Activated CD4-positive, alpha-beta memory T cell treated with anti-CD3 and anti-CD28 coated beads, Interleukin-2, amount 10 ng/mL, durations not matched to agents 7 days and 5 days (primary cell): ENCODE measurements around the gene KSR2. TPM values are rescaled to one million over a fixed set of nuclear protein-coding genes. Genes with fewer than 3 reads are reported as not detected.
"Not testable (repeated sequence)": the region's sequence is repeated elsewhere in the genome, so short reads cannot be mapped to it uniquely, and the experiment has no call there.

Experiments used
- CTCF ChIA-PET: fragments of 350-600 bp; sonication (Branson Sonifier 250); formaldehyde crosslinking; loops from one replicate; lab custom pipeline; 2021; ENCODE audit warnings: antibody characterized with exemption, inconsistent platforms; lab: Charles Lee
- POLR2A ChIA-PET: fragments of 350-600 bp; sonication (Branson Sonifier 250); formaldehyde crosslinking; loops from one replicate; lab custom pipeline; 2021; ENCODE audit warnings: antibody characterized with exemption; lab: Charles Lee
- DNase-seq: peaks from one replicate; pipeline ENCODE4 v3.0.0-alpha.2; 2020
- H3K27ac Mint-ChIP-seq: one replicate; pipeline ENCODE4 v1.8.0; 2021; ENCODE audit warnings: mild to moderate bottlenecking, mixed read lengths
- H3K27me3 Mint-ChIP-seq: one replicate; pipeline ENCODE4 v1.8.0; 2021; ENCODE audit warnings: mixed read lengths
- H3K36me3 Mint-ChIP-seq: one replicate; pipeline ENCODE4 v1.8.0; 2021; ENCODE audit warnings: low read depth, mixed read lengths
- H3K4me1 Mint-ChIP-seq: one replicate; pipeline ENCODE4 v1.8.0; 2021; ENCODE audit warnings: mixed read lengths
- H3K4me3 Mint-ChIP-seq: one replicate; pipeline ENCODE4 v1.8.0; 2021; ENCODE audit warnings: mild to moderate bottlenecking, mixed read lengths
- H3K9me3 Mint-ChIP-seq: one replicate; pipeline ENCODE4 v1.8.0; 2021; ENCODE audit warnings: mixed read lengths
- total RNA-seq, 2 experiments: library from RNA; stranded (reverse); gene quantifications; one replicate each; pipeline ENCODE4 v1.2.3, GENCODE V29; 2021

Gene KSR2
- total RNA-seq, 2 experiments from 2014 or later = not detected

GRCh38 chr12:117733549-117733805 is 235.3 kb downstream of the KSR2 start:
- H3K4me1 Mint-ChIP-seq = no peaks in the 10 kb centered on the region
- ChIA-PET POLR2A (no interaction called here), CTCF (no interaction called here)
- no peak for DNase-seq
- peaks cover 9% of the 10 kb centered on the region for H3K9me3 Mint-ChIP-seq
- H3K27ac Mint-ChIP-seq = no peak overlapping the region
- no peaks in the 10 kb centered on the region for H3K27me3 Mint-ChIP-seq
- no peaks in the 10 kb centered on the region for H3K36me3 Mint-ChIP-seq
- H3K4me3 Mint-ChIP-seq = no peak overlapping the region

- H3K9me3 Mint-ChIP-seq = peaks cover 9% of the 10 kb centered on the region
- H3K36me3 Mint-ChIP-seq = no peaks in the 10 kb centered on the region
- H3K4me1 Mint-ChIP-seq = no peaks in the 10 kb centered on the region
- H3K4me3 Mint-ChIP-seq = no peak overlapping the region
- no peak for DNase-seq
- H3K27ac Mint-ChIP-seq = no peak overlapping the region
- POLR2A ChIA-PET = no interaction called here
- CTCF ChIA-PET = no interaction called here
- H3K27me3 Mint-ChIP-seq = no peaks in the 10 kb centered on the region
Observed at GRCh38 chr12:117732761-117733548, 235.8 kb downstream of the KSR2 start.

DNA sequence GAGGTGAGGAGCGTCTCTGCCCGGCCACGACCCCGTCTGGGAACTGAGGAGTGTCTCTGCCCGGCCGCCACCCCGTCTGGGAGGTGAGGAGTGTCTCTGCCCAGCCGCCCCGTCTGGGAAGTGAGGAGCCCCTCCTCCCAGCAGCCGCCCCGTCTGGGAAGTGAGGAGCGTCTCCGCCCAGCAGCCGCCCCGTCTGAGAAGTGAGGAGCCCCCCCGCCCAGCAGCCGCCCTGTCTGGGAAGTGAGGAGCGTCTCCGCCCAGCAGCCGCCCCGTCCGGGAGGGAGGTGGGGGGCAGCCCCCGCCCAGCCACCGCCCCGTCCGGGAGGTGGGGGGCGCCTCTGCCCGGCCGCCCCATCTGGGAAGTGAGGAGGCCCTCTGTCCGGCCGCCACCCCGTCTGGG is 237.7 kb downstream of the KSR2 start:
- POLR2A ChIA-PET, H3K4me3 Mint-ChIP-seq, H3K4me1 Mint-ChIP-seq, H3K27ac Mint-ChIP-seq, H3K27me3 Mint-ChIP-seq, H3K36me3 Mint-ChIP-seq, CTCF ChIA-PET, H3K9me3 Mint-ChIP-seq, DNase-seq: not testable (repeated sequence)

GRCh38 chr12:117727301-117727700 is 241.5 kb downstream of the KSR2 start:
- Mint-ChIP-seq H3K4me3 (no peak overlapping the region), H3K27me3 (no peaks in the 10 kb centered on the region), H3K36me3 (no peaks in the 10 kb centered on the region), H3K9me3 (peaks cover 3% of the 10 kb centered on the region), H3K27ac (no peak overlapping the region), H3K4me1 (no peaks in the 10 kb centered on the region)
- ChIA-PET POLR2A (no interaction called here), CTCF (no interaction called here)
- DNase-seq = no peak

- ChIA-PET CTCF (no interaction called here), POLR2A (no interaction called here)
- no peak overlapping the region for H3K27ac Mint-ChIP-seq
- H3K9me3 Mint-ChIP-seq = peaks cover 3% of the 10 kb centered on the region
- DNase-seq = no peak
- no peaks in the 10 kb centered on the region for H3K4me1 Mint-ChIP-seq
- no peak overlapping the region for H3K4me3 Mint-ChIP-seq
- H3K36me3 Mint-ChIP-seq = no peaks in the 10 kb centered on the region
- H3K27me3 Mint-ChIP-seq = no peaks in the 10 kb centered on the region
Observed at GRCh38 chr12:117724543-117724942, 244.2 kb downstream of the KSR2 start.

DNA sequence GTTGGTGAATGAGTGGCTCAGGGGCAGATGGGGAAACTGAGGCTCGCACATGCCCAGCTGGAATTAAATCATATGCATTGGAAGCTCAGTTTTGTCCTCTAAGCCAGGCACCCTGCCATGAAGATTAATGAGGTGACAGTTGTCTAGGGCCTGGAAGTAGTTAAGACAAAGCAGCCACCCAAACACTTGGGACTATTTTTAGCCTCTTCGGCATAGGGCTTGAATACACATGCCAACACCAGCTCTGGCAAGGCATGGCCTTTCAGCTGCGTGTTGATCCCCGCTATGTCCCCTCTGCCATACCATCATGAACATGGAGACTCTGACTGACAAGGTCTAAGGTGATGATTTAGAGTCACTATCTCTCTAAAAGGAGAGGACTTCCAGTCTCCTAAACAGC is 250.2 kb downstream of the KSR2 start:
- no peak overlapping the region for H3K27ac Mint-ChIP-seq
- CTCF ChIA-PET = interaction anchor here (0.6 kb wide), 1 partner anchor 1883 kb away, joined by 4 read pairs; no protein-coding TSS in a partner anchor
- no peaks in the 10 kb centered on the region for H3K36me3 Mint-ChIP-seq
- H3K27me3 Mint-ChIP-seq = no peaks in the 10 kb centered on the region
- H3K9me3 Mint-ChIP-seq = no peaks in the 10 kb centered on the region
- no peak overlapping the region for H3K4me3 Mint-ChIP-seq
- POLR2A ChIA-PET = no interaction called here
- no peak for DNase-seq
- no peaks in the 10 kb centered on the region for H3K4me1 Mint-ChIP-seq

- Mint-ChIP-seq H3K4me3 (no peak overlapping the region), H3K9me3 (no peaks in the 10 kb centered on the region), H3K4me1 (no peaks in the 10 kb centered on the region), H3K27ac (no peak overlapping the region), H3K27me3 (no peaks in the 10 kb centered on the region), H3K36me3 (no peaks in the 10 kb centered on the region)
- CTCF ChIA-PET = interaction anchor here (0.6 kb wide), 1 partner anchor 1882 kb away, joined by 4 read pairs; no protein-coding TSS in a partner anchor
- DNase-seq = no peak
- POLR2A ChIA-PET = no interaction called here
Observed at GRCh38 chr12:117718141-117718540, 250.6 kb downstream of the KSR2 start.

GRCh38 chr12:117714203-117714602 is 254.6 kb downstream of the KSR2 start:
- Mint-ChIP-seq H3K27me3 (no peaks in the 10 kb centered on the region), H3K9me3 (no peaks in the 10 kb centered on the region), H3K36me3 (no peaks in the 10 kb centered on the region), H3K27ac (no peak overlapping the region), H3K4me3 (no peak overlapping the region), H3K4me1 (no peaks in the 10 kb centered on the region)
- no peak for DNase-seq
- CTCF ChIA-PET = no interaction called here
- POLR2A ChIA-PET = no interaction called here

DNA sequence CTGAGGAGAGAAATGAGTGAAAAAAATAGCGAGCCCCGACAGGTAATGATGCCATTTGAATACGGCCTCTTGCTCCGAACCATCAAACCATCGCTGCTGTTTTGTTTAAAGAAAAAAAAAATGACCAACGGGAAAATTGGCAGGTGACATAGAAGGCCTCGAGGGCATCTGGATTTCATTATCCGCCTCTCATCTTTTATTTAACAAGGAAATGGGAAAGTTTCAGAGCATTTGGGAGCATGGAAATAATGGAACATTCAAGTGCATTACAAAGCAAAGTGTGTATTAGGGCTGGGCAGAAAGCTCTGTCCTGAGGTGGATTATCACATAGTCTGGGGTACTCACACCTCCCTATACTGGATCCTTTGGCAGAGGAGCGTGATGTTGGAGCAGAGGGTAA is 258.7 kb downstream of the KSR2 start:
- ChIA-PET CTCF (no interaction called here), POLR2A (no interaction called here)
- Mint-ChIP-seq H3K36me3 (no peaks in the 10 kb centered on the region), H3K4me1 (no peaks in the 10 kb centered on the region), H3K4me3 (no peak overlapping the region), H3K9me3 (no peaks in the 10 kb centered on the region), H3K27me3 (no peaks in the 10 kb centered on the region), H3K27ac (no peak overlapping the region)
- DNase-seq = no peak

GRCh38 chr12:117707861-117708260 is 260.9 kb downstream of the KSR2 start:
- no peaks in the 10 kb centered on the region for H3K9me3 Mint-ChIP-seq
- no peak for DNase-seq
- no peak overlapping the region for H3K4me3 Mint-ChIP-seq
- H3K36me3 Mint-ChIP-seq = no peaks in the 10 kb centered on the region
- no peaks in the 10 kb centered on the region for H3K27me3 Mint-ChIP-seq
- ChIA-PET POLR2A (no interaction called here), CTCF (no interaction called here)
- no peaks in the 10 kb centered on the region for H3K4me1 Mint-ChIP-seq
- no peak overlapping the region for H3K27ac Mint-ChIP-seq

DNA sequence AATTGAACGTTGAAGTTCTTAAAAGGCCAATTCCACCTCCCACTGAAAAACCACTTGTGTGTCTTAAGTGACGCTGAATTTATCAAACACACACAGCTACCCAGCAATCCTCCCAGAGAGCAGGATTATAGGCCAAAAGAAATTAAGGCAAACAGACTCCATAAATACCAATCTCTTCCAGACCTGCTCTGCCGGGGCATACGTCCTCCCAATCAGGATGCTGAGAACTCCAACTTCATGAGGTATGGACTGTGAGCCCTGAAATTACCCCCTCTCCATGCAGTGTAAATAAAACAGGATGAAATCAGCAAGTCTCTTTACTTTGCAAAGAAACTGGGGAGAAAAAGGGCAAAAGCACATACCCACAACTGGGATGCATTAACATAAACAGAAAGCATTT is 265.2 kb downstream of the KSR2 start:
- Mint-ChIP-seq H3K9me3 (no peaks in the 10 kb centered on the region), H3K4me1 (no peaks in the 10 kb centered on the region), H3K4me3 (no peak overlapping the region), H3K27ac (no peak overlapping the region), H3K27me3 (no peaks in the 10 kb centered on the region), H3K36me3 (no peaks in the 10 kb centered on the region)
- no peak for DNase-seq
- POLR2A ChIA-PET = no interaction called here
- CTCF ChIA-PET = no interaction called here

DNA sequence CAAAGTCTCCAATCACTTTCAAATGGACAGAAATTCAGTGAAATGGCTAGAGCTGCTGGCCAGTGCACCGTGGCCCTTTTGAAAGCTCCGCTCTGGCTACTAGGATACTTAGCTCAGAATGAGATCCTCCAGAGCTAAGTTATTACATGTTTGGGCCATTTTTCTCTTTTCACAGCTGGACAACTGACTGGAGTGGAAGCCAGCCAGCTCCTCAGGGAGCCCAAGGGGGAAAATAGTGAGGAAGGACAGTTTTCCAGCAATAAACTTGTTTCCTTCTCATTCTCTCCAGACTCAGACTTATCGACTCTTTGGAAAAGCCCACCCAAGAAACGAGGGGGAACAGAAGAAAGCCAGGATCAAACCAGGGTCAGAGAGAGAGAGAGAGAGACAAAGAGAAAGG is 266.0 kb downstream of the KSR2 start:
- ChIA-PET POLR2A (no interaction called here), CTCF (no interaction called here)
- Mint-ChIP-seq H3K36me3 (no peaks in the 10 kb centered on the region), H3K9me3 (no peaks in the 10 kb centered on the region), H3K4me3 (no peak overlapping the region), H3K4me1 (no peaks in the 10 kb centered on the region), H3K27ac (no peak overlapping the region), H3K27me3 (no peaks in the 10 kb centered on the region)
- no peak for DNase-seq

GRCh38 chr12:117699575-117699974 is 269.2 kb downstream of the KSR2 start:
- CTCF ChIA-PET = no interaction called here

DNA sequence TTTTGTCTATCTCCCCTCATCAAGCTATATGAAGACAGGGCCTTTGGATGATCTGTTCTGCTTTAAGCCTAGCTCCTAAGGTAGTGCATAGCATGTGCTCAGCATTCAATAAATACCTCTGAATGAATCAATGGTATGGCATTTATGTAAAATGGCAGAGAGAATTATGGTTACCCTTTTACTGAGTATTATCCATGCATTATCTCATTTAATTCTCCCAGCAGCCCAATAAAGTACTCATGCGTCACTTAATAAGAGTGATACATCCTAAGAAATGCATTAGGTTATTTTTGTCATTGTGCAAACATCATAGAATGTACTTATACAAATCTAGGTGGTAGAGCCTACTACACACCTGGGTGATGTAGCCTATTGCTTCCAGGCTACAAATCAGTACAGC is 269.7 kb downstream of the KSR2 start:
- no peak for DNase-seq
- no peaks in the 10 kb centered on the region for H3K36me3 Mint-ChIP-seq
- H3K4me3 Mint-ChIP-seq = no peak overlapping the region
- no peak overlapping the region for H3K27ac Mint-ChIP-seq
- ChIA-PET POLR2A (no interaction called here), CTCF (no interaction called here)
- no peaks in the 10 kb centered on the region for H3K4me1 Mint-ChIP-seq
- H3K27me3 Mint-ChIP-seq = no peaks in the 10 kb centered on the region
- H3K9me3 Mint-ChIP-seq = no peaks in the 10 kb centered on the region

More at GRCh38 chr12:117699575-117699974, 269.2 kb downstream of the KSR2 start:
- Mint-ChIP-seq H3K4me3 (no peak overlapping the region), H3K36me3 (no peaks in the 10 kb centered on the region), H3K27me3 (no peaks in the 10 kb centered on the region), H3K4me1 (no peaks in the 10 kb centered on the region), H3K9me3 (no peaks in the 10 kb centered on the region), H3K27ac (no peak overlapping the region)
- POLR2A ChIA-PET = no interaction called here
- no peak for DNase-seq
